Measurements from ENCODE around the gene GNG11. TPM values are rescaled to one million over a fixed set of nuclear protein-coding genes. Genes with fewer than 3 reads are reported as not detected.

Gene GNG11
- total RNA-seq, 1 donor from 2014 or later, result 22.6 TPM

DNA sequence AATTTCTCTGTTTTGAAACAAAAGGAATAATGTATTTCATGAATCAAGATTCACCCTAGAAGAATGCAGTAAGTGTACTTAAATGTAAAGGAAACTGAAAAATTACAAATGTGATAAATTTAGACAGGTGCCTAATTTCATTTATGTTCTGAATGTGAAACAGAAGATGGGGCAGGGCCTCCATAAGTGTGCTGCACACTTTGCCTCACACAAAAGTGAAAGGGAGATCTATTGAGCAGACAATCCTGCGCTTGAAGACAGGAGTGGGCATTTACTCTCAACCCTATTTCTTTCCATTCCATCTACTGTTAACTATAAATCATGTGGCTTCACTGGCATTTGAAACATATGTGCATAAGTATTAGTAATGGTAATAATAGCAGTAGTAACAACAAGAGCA, 36.2 kb downstream of the GNG11 start:
- no peak for ATAC-seq
- intact Hi-C loops (cut with DNase I), result no loop called here

DNA sequence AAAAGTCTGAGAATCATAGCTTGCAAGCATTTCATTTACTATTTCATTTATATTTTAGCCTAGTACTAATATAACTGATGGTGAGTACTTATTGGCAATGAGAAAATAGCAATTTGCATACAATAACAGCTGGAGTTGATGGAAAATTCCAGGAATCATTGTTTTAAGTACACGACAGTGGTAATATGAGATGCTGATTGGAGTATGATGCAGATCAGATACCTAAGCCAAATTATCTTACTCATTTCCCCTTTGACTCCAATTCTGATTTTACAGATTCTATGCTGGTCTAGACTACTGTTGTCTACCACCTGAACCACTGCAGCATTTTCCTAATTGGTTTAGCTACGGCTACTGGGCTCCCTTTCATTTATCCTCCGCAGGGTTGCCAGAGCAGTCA, 36.7 kb downstream of the GNG11 start:
- Histone ChIP-seq H3K27ac (no peak overlapping the region), H3K27me3 (no peaks in the 10 kb centered on the region), H3K4me1 (no peaks in the 10 kb centered on the region), H3K4me3 (no peak overlapping the region), H3K36me3 (no peaks in the 10 kb centered on the region), H3K9me3 (no peaks in the 10 kb centered on the region)
- no peak for ATAC-seq
- DNase-seq, result no peak
- intact Hi-C loops (cut with DNase I), result no loop called here
- TF ChIP-seq, protein P1, sequence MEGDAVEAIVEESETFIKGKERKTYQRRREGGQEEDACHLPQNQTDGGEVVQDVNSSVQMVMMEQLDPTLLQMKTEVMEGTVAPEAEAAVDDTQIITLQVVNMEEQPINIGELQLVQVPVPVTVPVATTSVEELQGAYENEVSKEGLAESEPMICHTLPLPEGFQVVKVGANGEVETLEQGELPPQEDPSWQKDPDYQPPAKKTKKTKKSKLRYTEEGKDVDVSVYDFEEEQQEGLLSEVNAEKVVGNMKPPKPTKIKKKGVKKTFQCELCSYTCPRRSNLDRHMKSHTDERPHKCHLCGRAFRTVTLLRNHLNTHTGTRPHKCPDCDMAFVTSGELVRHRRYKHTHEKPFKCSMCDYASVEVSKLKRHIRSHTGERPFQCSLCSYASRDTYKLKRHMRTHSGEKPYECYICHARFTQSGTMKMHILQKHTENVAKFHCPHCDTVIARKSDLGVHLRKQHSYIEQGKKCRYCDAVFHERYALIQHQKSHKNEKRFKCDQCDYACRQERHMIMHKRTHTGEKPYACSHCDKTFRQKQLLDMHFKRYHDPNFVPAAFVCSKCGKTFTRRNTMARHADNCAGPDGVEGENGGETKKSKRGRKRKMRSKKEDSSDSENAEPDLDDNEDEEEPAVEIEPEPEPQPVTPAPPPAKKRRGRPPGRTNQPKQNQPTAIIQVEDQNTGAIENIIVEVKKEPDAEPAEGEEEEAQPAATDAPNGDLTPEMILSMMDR (IDR thresholded peaks at IDR 0.05), result no peak

More for the DNA sequence above, 36.2 kb downstream of the GNG11 start:
- TF ChIP-seq, protein P1 (IDR thresholded peaks at IDR 0.05), result no peak
- no peaks in the 10 kb centered on the region for H3K27me3 ChIP-seq
- H3K4me1 ChIP-seq, result no peaks in the 10 kb centered on the region
- H3K27ac ChIP-seq, result no peak overlapping the region
- no peak overlapping the region for H3K4me3 ChIP-seq
- no peaks in the 10 kb centered on the region for H3K9me3 ChIP-seq
- no peaks in the 10 kb centered on the region for H3K36me3 ChIP-seq
- no peak for DNase-seq

DNA sequence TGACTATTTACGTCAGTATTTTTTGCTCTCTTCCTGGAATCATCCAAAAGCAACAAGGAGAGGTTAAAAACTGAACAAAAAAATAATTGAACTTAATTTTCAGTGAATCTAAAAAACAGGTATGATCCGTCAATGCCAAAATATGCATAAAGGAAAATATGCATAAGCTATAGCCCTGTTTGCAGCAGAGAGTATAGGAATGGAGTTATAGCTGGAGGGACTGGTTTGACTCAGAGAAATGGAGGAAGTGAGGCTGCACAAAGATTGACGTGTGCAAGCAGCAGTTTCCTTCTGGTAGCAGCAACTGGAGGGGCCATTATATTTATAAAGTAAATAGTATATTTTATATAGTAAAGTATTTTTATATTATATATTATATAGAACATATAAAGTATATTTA, 37.1 kb downstream of the GNG11 start:
- Histone ChIP-seq H3K36me3 (no peaks in the 10 kb centered on the region), H3K4me3 (no peak overlapping the region), H3K4me1 (no peaks in the 10 kb centered on the region), H3K27ac (no peak overlapping the region), H3K27me3 (no peaks in the 10 kb centered on the region), H3K9me3 (no peaks in the 10 kb centered on the region)
- TF ChIP-seq, protein P1 (IDR thresholded peaks at IDR 0.05), result no peak
- ATAC-seq (no peak), DNase-seq (no peak)
- intact Hi-C loops (cut with DNase I), result no loop called here

DNA sequence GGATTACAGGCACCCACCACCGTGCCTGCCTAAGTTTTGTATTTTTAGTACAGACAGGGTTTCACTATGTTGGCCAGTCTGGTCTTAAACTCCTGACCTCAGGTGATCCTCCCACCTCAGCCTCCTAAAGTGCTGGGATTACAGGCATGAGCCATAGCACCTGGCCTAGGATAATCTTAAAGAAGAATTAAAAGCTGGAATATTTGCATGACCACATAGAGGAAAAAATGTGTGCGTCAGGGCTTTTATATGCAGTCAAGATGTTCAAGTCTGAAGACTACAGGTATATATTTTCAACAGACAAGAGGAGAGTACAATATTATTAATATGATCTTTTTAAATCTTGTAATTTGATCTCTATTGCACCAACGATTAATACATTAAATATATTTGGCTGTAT, 39.5 kb downstream of the GNG11 start:
- Histone ChIP-seq H3K4me1 (no peaks in the 10 kb centered on the region), H3K27ac (no peak overlapping the region), H3K4me3 (no peak overlapping the region), H3K36me3 (no peaks in the 10 kb centered on the region), H3K27me3 (no peaks in the 10 kb centered on the region), H3K9me3 (no peaks in the 10 kb centered on the region)
- intact Hi-C loops (cut with DNase I), result no loop called here
- TF ChIP-seq, protein P1 (IDR thresholded peaks at IDR 0.05), result no peak
- ATAC-seq (no peak), DNase-seq (no peak)

DNA sequence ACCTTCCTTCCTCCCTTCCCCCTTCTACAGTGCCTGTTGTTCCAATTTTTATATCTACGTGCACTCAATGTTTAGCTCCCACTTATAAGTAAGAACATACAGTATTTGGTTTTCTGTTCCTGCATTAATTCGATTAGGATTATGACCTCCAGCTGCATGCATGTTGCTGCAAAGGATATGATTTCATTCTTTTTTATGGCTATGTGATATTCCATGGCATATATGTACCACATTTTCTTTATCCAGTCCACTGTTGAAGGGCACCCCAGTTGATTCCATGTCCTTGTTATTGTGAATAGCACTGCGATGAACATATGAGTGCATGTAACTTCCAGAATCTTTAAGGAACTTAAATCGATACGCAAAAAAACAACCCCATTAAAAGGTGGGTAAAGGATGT, 42.7 kb downstream of the GNG11 start:
- TF ChIP-seq, protein P1 (IDR thresholded peaks at IDR 0.05), result no peak
- Histone ChIP-seq H3K4me1 (no peaks in the 10 kb centered on the region), H3K9me3 (no peaks in the 10 kb centered on the region), H3K27me3 (no peaks in the 10 kb centered on the region), H3K4me3 (no peak overlapping the region), H3K36me3 (no peaks in the 10 kb centered on the region), H3K27ac (no peak overlapping the region)
- no peak for DNase-seq
- intact Hi-C loops (cut with DNase I), result no loop called here
- no peak for ATAC-seq

DNA sequence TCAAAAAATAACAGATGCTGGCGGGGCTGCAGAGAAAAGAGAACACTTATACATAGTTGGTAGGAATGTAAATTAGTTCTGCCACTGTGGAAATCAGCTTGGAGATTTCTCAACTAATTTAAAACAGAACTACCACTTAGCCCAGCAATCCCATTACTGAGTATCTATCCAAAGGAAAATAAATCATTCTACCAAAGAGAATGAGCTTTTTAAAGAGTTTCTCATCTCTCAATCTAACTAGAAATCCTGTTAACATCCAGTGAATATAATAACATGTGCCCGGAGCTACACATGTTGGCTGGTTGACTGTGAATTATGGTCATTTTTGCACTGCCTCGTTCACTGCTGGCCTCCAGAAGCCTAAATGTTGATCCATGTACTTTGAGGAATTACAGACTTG, 43.3 kb downstream of the GNG11 start:
- no peaks in the 10 kb centered on the region for H3K9me3 ChIP-seq
- no peaks in the 10 kb centered on the region for H3K36me3 ChIP-seq
- H3K4me1 ChIP-seq, result no peaks in the 10 kb centered on the region
- intact Hi-C loops (cut with DNase I), result no loop called here
- ATAC-seq (no peak), DNase-seq (no peak)
- no peak overlapping the region for H3K27ac ChIP-seq
- no peak overlapping the region for H3K4me3 ChIP-seq
- no peaks in the 10 kb centered on the region for H3K27me3 ChIP-seq
- TF ChIP-seq, protein P1 (IDR thresholded peaks at IDR 0.05), result no peak
